ENCODE data around the gene GRAMD1A. TPM values are rescaled to one million over a fixed set of nuclear protein-coding genes. Genes with fewer than 3 reads are reported as not detected.

GRAMD1A gene
- total RNA-seq (100 to 1,000 TPM; 116 to 137 TPM), polyA plus RNA-seq (ENCODE audit: insufficient read length in 6 of 6) (100 to 1,000 TPM in 5 of 6 donors, 10 to 100 TPM in 1; 92.7 to 136 (median 114) TPM)
- long read RNA-seq, donor 1, partial matches to known transcripts: 29 of 42 reads
- long read RNA-seq, donor 1, other reads (novel, unspliced or antisense): 9 of 42 reads
- long read RNA-seq, donor 2, partial matches to known transcripts: 10 of 30 reads
- long read RNA-seq, donor 2, other reads (novel, unspliced or antisense): 18 of 30 reads
- long read RNA-seq, donor 3, partial matches to known transcripts: 0 of 8 reads
- long read RNA-seq, donor 3, other reads (novel, unspliced or antisense): 7 of 8 reads
- long read RNA-seq, donor 4, partial matches to known transcripts: 12 of 24 reads
- long read RNA-seq, donor 4, other reads (novel, unspliced or antisense): 12 of 24 reads
- long read RNA-seq, donor 5, partial matches to known transcripts: 28 of 42 reads
- long read RNA-seq, donor 5, other reads (novel, unspliced or antisense): 12 of 42 reads
- long read RNA-seq, donor 6, partial matches to known transcripts: 0 of 11 reads
- long read RNA-seq, donor 6, other reads (novel, unspliced or antisense): 10 of 11 reads
- long read RNA-seq, donor 7, partial matches to known transcripts: 9 of 11 reads
- long read RNA-seq, donor 7, other reads (novel, unspliced or antisense): 0 of 11 reads
- long read RNA-seq, donor 8, partial matches to known transcripts: 6 of 24 reads
- long read RNA-seq, donor 8, other reads (novel, unspliced or antisense): 14 of 24 reads
- long read RNA-seq, donor 9: 0 reads
- long read RNA-seq, donor 10, partial matches to known transcripts: 23 of 50 reads
- long read RNA-seq, donor 10, other reads (novel, unspliced or antisense): 27 of 50 reads
- long read RNA-seq, donor 11: 0 reads
- long read RNA-seq, donor 12, partial matches to known transcripts: 12 of 23 reads
- long read RNA-seq, donor 12, other reads (novel, unspliced or antisense): 8 of 23 reads

DNA sequence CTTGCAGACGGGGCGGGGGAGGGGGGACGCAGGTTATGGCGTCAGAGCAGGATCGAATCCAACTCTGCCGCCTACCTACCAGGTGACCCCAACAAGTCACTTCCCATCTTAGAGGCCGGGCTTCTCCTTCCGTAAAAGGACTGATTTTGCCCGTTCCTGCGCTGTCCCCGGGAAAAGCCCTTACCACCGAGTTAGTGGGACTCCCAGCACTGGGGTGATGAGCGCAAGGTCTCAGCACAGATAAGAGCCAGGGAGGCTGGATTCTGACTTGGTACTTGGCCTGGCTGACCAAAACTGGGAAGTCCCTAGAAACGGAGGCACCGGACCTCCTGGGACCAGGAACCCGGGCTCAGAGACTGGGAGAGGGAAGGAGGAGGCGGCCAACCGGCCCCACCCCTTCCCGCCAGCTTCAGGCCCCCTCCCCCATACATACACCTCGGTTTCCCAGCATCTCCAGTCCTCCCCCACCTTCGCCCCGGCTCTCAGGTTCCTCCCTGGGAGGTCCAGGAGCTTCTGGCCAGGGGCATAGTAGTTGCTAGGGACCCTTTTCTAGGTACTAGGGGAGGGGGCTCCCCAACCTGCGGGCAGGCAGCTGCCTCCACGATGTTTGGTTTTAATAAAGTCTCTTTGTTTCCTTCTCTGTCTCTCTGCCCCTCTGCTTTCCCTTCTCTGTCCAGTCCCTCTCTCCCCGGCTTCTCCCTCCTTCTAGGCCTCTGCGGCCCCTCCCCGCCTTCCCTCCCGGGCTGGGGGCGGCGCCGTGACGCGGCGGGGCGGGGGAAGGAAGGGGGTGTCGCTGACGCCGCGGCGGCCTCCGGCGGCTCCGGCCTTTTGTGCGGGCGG, at the start of gene GRAMD1A:
GRAMD1A (plus strand) TSS at position 826 of the 840 bp plus-strand sequence. CDS start 156 bp downstream, outside the sequence.
- Histone ChIP-seq H3K27me3 (no peaks in the 10 kb centered on the region), H3K36me3 (peaks cover 0 to 13% of the 10 kb centered on the region in 2 donors), H3K9me3 (no peaks in the 10 kb centered on the region), H3K27ac (peak within 1 kb of the TSS; percentile 97 to 99), H3K4me3 (peak within 1 kb of the TSS; percentile 84 to 94), H3K4me1 (peaks cover 37 to 88% of the 10 kb centered on the region in 2 donors)
- ATAC-seq (peak; percentile 84), DNase-seq (peak; percentile 80 to 99 (median 91))
- intact Hi-C loops (cut with DNase I): no loop called here
- TF ChIP-seq, protein P1, sequence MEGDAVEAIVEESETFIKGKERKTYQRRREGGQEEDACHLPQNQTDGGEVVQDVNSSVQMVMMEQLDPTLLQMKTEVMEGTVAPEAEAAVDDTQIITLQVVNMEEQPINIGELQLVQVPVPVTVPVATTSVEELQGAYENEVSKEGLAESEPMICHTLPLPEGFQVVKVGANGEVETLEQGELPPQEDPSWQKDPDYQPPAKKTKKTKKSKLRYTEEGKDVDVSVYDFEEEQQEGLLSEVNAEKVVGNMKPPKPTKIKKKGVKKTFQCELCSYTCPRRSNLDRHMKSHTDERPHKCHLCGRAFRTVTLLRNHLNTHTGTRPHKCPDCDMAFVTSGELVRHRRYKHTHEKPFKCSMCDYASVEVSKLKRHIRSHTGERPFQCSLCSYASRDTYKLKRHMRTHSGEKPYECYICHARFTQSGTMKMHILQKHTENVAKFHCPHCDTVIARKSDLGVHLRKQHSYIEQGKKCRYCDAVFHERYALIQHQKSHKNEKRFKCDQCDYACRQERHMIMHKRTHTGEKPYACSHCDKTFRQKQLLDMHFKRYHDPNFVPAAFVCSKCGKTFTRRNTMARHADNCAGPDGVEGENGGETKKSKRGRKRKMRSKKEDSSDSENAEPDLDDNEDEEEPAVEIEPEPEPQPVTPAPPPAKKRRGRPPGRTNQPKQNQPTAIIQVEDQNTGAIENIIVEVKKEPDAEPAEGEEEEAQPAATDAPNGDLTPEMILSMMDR (IDR thresholded peaks at IDR 0.05): no peak

GRCh38 chr19:34953092-34953491, 47.0 kb upstream of the GRAMD1A start:
- Histone ChIP-seq H3K4me1 (no peaks in the 10 kb centered on the region), H3K27me3 (no peaks in the 10 kb centered on the region), H3K9me3 (peaks cover 7 to 97% of the 10 kb centered on the region in 2 donors), H3K4me3 (no peak overlapping the region), H3K27ac (no peak overlapping the region), H3K36me3 (peaks cover 0 to 68% of the 10 kb centered on the region in 2 donors)
- intact Hi-C loops (cut with DNase I): no loop called here
- TF ChIP-seq, protein P1 (IDR thresholded peaks at IDR 0.05): no peak
- ATAC-seq (no peak), DNase-seq (no peak)

DNA sequence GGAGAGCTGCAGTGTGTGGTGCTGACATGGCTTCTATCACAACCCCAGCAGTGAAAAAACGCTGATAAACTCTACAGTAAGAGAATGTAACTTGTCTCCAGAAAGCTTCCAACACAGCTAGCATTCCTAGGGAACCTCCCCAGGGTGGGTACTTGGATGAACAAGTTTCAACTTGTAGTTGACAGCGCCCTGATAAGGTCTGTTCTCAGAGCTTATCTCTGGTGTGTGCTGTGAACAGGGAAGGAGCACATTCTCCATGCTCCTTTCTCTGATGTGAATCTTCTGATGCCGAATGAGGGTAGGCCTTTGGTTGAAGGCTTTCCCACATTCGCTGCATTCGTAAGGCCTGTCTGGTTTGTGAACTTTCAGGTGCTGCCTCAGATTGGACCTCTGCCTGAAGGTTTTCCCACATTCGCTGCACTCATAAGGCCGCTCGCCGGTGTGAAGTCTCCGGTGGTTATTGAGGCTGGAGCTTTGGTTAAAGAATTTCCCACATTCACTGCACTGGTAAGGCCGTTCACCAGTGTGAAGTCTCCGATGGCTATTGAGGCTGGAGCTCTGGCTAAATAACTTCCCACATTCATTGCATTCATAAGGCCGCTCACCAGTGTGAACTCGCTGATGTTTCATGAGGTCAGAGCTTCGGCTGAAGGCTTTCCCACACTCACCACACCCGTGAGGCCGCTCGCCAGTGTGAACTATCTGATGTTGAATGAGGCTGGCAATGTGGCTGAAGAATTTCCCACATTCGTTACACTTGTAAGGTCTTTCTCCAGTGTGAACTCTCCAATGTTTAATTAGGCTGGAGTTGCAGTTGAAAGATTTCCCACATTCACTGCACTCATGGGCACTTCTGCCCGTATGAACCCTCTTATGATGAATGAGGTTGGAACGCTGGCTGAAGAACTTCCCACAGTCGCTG, 42.0 kb upstream of the GRAMD1A start:
- H3K27ac ChIP-seq: no peak overlapping the region
- peaks cover 11 to 83% of the 10 kb centered on the region in 2 donors for H3K9me3 ChIP-seq
- no peaks in the 10 kb centered on the region for H3K27me3 ChIP-seq
- DNase-seq: no peak
- no peak overlapping the region for H3K4me3 ChIP-seq
- intact Hi-C loops (cut with DNase I): no loop called here
- H3K36me3 ChIP-seq: peaks cover 0 to 71% of the 10 kb centered on the region in 2 donors
- ATAC-seq: no peak
- TF ChIP-seq, protein P1 (IDR thresholded peaks at IDR 0.05): no peak
- H3K4me1 ChIP-seq: peaks cover 4 to 15% of the 10 kb centered on the region in 2 donors

- Histone ChIP-seq H3K9me3 (peaks cover 8 to 74% of the 10 kb centered on the region in 2 donors), H3K36me3 (peaks cover 0 to 69% of the 10 kb centered on the region in 2 donors), H3K4me1 (peaks cover 5 to 19% of the 10 kb centered on the region in 2 donors), H3K27me3 (no peaks in the 10 kb centered on the region), H3K4me3 (no peak overlapping the region), H3K27ac (no peak overlapping the region)
- TF ChIP-seq, protein P1 (IDR thresholded peaks at IDR 0.05): no peak
- intact Hi-C loops (cut with DNase I): no loop called here
- no peak for DNase-seq
- no peak for ATAC-seq
Measured at GRCh38 chr19:34959021-34959420, 41.1 kb upstream of the GRAMD1A start.
